Non-pigmented ciliary epithelial cell (primary cell): ENCODE data around the gene SPTBN5.

Experiments used
- DNase-seq: peaks from one replicate; pipeline ENCODE4 v3.0.0-alpha.2; 2010; ENCODE audit warnings: low read depth

Gene SPTBN5

DNA sequence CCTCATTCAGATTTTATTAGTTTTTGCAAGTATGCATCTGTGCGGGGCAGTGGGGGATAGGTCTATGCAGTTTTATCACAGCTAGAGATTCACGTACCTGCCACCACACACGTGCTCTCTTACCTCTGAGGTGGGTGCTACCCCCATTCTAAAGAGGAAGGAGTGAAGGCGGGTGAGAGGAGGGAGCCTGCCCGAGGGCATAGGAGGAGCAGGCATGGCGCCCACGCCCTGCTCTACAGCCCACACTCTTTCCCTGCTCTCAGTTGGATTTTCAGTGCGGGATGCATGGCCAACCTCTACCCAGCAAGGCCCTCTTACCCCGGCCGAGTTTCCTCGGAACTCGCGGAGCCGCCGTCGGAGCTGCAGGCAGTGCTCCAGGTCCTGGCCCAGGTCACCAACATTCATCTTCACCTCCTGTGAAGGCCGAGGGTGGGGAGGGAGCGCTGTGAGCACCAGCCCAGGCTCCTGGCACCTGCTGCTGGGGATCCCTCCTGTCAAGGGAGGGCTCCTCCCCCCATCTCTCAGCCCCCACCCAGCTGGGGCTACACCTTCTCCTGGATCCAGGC, 28.3 kb downstream of the SPTBN5 start:
- no peak for DNase-seq

DNA sequence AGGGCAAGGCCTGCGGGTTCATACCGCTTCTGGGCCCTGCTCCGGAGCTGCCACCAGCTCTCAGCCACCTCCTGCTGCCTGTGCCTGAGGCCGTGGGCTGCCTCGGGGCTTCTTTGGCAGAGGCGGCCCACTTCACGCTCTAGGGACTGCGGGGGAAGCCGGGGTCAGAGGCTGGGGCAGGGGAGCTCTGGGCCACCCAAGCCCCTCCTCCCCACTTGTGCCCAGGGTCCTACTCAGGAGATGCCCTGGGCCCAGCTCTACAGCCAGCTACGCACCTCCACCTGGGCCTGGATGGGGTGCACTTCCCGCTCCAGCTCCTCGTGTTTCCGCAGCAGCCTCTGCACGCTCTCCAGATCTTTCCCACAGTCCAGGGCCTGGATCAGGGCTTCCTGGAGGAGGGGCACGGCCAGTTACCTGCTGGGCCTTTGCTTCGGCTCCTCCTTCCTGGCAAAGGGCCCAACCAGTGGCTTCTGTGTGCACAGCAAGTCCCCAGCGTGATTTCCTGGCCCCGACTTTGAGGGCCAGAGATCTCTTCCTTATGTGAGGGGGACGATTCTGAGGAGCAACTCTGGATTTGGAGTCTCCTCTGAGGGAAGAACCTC, 31.2 kb downstream of the SPTBN5 start:
- DNase-seq, result no peak

DNA sequence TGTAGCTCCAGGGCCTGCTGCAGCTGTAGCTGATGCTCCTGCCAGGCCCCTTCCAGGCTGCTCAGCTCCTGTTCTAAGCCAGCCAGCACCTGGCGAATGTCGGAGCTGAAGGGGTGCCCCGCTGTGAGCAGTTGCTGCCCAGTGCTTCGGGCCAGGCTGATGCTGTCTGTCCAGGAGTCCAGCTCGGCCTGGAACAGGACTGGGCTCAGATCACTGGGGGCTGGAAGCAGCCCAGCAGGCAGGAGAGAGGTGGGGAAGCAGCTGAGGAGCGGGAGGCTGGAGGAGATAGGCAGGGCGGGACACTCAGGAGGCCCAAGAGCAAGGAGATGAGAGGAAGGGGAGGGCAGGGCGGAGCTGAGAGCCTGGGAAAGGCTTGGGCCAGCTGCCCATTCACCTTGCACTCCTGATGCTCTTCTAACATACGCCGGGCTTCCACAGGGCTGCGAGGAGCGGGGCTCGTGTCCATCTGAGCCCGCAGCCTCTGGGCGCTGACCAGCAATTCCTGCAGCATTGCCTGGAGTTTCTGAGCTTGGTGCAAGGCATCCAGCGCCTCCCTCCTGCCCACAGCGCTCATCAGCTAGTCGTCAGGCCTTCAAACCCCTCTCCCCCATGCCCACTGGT, 32.0 kb downstream of the SPTBN5 start:
- no peak for DNase-seq

DNA sequence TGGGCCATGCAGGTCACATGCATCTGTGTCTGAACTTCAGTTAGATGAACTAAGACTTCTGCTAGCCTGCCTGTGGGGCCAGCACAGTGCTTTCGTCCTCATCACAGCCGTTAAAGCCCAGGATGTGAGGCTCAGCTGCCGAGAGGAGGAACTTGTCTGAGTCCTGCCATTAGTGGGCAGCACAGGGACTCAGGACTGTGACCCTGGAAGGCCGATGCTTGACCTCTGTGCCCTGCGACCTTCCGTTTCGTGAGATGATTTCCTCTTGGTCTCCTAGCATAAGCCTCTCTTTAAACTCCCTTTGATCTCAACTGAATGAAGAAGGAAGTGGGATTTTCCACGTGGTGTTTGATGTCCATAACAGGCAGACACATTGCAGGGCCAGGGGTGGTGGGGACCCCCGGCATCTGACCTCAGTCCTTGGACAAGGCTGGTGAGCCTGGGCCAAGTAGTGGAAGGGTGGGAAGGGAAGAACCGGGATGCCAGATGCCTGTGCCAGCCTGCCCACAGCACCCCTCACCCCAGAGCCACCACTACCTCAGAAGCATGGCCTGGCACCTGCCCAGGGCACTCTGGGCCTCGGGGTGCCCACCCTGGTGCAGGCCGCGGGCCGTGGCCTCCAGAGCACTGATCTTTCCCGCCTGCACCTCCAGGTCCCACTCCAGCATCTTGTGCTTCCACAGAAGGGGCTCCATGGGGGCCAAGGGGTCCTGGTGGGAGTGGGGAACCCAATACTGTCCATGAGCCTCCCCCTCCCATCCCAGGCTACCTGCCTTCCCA, 33.6 kb downstream of the SPTBN5 start:
- DNase-seq, result no peak

DNA sequence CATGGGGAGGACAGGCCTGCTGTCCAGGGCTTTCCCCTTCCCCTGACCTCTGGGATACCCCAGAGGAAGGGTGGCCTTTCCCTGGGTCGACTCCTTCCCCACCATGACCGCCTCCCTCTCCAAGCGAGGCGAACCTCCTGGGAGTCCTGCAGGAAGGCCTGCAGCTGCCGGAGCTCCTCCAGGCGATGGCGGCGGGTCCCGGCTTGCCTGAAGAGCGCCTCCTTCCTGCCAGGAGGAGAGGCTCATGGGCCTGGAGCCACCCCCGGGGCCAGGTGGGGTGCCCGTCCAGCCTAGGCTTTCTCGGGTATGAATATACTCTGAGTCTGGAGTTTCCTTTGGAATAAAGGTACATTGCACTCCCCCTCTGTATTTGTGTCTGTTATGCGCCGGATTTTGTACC, 35.1 kb downstream of the SPTBN5 start:
- DNase-seq, result no peak

DNA sequence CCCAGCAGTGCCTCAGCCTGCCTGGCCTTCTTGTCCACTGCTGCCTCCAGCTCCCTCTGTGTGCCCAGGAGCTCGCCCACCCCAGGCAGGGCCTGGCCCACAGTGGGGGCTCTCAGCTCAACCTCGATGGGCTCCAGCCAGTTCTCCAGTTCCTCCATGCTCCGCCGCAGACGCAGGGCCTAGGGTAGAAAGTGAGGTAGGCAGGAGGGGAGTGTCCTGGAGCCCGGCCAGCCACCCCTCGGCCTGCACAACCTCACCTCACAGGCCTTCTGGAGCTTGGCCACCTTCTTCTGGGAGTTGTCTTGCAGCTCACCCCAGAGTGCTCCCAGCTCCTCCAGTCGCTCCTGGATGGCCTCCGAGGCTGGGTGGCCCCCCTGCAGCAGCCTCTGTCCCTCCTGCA, 36.5 kb downstream of the SPTBN5 start:
- no peak for DNase-seq

DNA sequence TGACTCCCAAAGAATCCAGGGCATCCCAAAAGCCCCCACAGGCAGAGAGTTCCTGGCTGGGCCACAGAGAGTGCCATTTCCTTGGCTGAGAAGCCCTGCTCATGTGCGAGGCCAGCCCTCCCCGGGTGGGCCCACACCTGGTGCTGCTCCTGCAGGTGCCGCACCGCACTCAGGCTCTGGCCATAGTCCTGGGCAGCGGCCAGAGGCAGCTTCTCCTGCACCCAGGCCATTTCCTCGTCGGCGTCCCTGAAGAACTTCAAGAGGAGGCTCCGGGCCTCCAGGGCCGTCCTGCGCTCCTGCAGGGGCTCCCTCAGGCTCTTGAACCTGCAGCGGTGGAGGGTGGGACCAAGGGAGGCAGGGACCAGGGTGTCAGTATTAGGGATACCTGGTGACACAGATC, 37.1 kb downstream of the SPTBN5 start:
- DNase-seq, result no peak

DNA sequence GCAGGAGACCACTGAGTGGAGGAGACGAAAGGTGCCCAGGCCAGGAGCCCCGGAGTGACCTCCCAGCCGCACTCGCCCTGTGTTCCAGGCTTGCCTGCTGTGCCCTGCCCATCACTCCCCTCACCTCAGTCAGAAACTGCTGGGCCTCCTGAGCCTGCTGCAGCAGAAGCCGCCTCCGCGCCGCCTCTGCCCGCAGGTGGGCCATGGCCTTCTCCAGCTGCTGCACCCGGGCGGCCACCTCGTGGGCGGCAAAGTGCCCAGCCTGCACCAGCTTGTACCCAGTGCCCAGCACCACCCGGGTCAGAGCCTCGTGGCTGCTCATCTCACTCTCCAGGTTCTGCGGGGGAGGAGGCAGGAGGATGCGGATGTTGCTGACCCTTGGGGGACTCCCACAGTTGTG, 37.6 kb downstream of the SPTBN5 start:
- DNase-seq, result no peak

DNA sequence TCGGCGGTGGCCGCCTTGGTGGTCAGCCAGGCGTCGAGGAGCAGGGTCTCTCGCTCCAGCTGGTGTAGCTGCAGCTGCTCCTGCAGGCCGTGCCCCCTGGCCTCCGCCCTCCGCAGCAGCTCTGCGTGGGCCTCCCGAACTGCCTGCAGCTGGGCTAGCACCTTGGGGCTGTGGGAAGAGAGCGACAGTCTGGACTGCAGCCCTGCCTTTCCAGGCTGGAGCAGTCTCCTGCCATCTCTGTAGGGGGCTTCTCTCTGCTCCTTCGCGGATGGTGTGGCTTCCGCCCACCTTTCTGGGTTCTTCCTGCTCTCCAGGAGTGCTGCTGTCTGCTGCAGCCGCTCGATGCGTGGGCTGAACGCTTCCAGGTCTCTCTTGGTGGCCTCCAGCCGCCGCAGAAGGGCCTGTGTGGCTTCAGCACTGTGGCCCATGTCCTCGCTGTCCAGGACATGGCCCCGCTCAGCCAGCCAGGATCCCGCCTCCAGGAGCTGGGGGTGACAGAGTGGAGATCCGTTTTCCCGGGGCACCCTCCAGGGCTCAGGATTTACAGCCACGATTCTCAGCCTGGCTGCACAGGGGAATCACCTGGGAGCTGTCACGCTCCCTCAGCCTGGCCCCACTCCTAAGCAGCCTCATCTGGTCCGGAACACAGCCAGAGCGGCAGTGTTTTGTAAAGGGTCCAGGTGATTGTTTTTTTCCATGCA, 38.4 kb downstream of the SPTBN5 start:
- no peak for DNase-seq

DNA sequence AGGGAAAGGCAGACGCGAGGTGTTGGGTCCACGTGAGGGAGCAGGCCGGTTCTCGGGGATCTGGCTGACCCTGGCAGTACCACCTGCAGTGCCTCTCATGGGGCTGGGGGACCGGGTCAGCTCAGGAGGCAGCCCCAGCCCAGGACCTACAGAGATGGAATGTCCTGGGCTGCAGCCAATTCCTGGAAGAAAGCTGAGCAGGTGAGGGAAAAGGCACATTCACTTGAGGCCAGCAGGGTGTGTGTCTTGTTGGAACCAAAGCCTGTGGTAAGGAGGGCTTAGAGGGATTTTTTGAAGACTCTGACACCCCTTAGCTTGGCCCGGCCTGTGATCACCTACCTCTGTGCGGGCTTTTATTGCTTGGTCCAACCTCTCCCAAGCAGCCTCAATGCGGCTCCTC, 39.4 kb downstream of the SPTBN5 start:
- no peak for DNase-seq

DNA sequence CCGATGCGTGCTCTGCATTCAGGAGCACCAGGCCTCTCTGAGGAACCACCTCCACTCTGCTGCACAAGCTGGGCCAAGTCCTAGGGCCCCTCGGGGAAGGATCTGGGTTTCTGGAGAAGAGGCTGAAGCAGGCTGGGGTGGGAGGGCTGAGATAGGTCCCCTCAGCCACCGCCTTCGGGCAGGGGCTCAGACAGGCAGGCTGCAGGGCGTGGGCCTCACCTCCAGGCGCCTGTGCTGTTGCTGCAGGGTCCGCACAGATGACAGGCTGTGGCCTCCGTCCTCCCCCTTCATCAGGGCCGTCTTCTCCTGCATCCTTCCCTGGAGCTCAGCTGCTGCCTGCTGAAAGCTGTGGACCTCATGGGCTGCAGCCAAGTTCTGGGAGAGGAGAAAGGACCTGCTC, 40.0 kb downstream of the SPTBN5 start:
- DNase-seq, result no peak

DNA sequence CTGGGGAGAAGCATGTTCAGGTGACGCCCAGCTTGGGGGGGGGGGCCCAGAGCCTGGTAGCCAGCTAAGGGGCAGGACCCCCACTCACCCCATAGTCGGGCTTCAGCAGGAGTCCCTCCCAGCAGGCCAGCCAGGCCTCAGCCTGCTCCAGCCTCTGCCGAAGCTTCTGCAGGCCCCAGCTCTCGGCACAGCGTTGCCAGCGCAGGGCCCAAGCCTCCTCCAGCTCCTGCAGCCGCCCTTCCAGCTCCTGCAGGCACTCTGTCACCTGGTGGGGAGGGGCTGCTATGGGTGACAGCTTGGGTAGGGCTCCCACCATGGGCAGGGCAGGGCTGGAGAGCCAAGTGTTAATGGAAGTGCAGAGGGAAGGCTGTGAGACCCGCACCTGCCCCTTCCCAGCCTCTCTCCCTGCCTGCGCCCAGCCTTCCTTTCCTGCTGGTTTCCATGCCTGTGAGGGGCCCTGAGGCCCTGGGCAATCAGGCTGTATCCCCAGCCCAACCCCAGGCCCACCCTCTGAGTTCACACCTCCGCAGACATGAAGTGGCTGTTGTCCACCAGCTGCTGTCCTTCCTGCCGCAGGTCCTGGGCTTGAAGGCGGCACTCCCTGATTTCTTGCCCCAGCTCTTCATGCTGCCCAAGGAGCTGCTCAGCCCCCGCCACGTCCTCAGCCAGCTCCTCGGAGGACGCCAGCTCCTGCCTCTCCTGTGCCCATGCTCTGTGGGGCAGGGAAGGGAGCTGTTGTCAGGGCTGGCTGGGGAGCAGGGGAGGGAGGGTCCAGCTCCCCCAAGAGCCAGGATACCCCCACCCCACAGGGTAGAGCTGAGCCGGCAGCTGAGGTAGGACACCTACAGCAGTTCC, 40.9 kb downstream of the SPTBN5 start:
- no peak for DNase-seq

DNA sequence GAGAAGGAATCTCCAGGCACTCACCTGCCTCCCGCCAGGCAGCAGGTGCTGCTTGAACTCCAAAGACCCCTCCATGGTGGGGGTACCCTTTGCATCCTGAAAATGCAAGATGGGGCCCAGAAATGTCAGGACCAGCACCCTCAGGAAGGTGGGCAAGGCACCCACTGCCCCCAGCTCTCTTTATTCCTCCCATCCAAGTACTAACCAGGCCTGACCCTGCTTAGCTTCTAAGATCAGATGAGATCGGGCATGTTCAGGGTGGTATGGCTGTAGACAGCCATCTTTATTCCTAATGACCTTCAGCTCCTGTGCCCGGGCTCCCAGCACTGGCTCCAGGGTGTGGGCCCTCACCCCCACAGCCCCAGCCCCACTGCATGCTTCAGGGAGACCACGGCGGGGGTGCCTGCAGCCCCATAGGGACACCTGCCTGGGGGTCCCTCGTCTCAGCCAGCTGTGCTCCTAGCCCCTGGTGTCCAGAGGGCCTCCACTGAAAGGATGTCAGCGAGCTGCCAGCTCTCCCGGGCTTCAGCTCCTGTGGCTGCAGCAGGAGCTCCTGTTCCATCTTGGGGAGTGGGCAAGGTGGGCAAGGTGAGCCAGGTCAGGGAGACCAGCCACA, 42.0 kb downstream of the SPTBN5 start:
- no peak for DNase-seq

DNA sequence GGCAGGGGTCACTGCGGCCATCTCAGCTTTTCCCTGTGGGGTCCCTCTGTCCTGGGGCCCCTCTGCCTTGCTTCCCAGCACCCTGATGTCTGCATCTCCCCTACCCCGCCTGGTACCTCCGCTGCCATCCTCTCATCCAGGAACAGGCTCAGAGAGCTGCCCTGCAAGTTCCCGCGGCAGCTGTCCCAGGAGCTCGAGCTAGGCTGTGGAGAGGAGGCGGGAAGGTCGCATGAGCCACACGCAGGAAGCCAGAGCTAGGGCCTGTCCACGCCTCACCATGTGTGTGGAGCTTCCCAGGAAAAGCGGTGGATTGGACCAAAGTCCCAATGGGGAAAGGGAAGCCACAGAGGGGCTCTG, 42.7 kb downstream of the SPTBN5 start:
- DNase-seq, result no peak

DNA sequence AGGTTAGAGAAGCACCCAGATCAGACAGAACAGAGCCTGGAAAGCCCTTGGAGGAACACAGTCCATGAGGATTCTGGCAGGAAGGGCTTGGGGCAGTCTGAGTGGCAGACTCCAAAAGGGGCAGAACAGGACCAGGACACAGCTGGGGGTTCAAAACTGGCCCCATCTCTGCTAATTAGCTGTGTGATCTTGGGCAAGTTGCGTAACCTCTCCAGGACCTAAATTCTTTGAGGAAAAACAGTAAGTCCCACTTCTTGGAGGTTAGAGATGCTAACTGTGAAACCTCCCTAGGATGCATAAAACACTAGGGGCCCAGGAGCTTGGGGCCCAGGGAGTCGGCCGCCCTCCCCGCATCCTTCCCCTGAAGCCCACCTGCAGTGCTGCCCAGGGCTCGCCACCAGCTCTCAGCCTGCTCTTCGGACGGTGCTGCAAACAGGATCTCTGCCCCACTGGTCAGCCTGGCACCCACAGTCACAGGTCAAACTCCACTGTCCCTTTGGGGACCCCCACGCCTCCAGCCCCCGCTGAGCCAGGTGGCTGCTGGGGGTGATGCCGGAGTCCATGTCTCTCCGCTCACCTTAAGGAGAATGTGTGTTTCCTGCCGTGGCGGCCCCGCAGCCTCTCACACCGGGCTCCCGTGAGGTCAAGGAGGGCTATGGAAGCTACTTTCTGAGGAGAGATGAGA, 43.2 kb downstream of the SPTBN5 start:
- DNase-seq, result no peak

DNA sequence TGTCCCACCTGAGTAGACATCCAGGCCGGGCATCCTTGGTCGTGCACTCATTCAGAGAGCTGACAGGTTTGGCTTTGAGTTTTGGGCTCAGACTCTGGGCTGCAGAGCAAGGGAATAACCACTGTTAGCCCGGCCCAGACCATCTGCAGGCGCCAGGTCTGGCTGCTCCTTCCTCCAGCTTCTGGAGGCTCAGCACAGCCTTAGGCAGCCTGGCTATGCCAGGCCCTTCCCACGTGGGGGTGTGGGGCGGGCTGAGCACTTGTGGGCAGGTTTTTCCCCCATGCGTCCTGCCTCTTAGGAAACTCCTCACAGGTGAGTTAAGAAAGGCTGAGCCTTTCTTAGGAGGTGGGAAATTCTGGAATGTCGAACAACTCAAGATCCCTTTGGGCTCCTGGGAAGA, 44.0 kb downstream of the SPTBN5 start:
- DNase-seq, result no peak

DNA sequence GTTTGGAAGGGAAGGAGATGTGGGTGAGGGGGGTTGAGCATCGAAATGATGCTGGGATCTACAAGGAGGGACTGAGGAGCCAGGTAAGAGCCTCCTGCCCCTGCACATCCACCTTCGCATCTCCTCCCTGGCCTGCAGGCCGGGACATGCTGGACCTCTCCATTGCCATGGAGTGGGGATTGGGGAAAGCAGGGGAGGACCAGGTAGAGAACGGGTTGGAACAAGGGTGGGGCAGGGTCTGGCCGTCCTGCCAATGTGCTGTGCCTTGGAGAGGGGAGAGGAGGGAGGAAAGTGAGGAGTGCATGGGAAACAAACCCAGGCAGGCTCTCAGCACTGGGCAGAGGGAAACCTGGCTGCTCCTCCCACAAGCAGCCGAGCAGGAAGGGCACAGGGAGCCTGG, 44.6 kb downstream of the SPTBN5 start:
- no peak for DNase-seq

DNA sequence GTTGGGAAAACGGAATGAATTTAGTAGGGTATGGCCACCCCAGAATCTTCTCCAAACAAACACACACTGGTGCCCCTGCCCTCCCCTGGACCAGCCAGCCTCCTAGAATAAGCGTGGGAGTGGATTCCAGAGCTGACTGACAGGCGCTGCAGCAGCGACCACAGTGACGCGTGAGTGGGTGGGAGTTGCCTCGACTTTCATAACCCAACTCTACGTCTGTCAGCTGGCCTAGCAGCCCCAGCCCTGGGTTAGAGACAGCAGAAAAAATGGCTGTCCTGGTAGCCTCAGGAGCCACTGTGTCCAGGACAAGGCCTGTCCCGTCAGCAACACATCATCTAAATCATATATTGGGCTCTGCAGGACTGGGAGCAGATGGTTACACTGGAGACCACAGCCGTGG, 45.2 kb downstream of the SPTBN5 start:
- no peak for DNase-seq

DNA sequence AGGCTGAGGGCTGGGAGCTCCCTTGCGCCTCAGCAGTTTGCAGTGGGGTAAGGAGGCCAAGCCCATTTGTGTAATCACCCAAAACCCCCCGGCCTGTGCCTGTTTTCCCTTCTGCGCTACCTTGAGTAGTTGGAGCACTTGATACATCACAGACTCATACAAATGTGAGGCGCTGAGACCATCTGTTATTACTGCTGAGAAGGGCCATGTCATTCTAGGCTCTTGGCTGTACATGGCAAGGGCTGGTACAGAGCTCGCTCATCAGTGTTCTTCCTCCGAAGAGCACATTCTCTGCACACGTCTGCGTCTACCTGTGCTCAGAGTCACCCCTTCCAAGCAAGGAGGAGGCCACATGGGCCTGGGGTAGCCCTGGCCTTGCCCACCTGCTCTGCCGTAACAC, 45.9 kb downstream of the SPTBN5 start:
- DNase-seq, result no peak

DNA sequence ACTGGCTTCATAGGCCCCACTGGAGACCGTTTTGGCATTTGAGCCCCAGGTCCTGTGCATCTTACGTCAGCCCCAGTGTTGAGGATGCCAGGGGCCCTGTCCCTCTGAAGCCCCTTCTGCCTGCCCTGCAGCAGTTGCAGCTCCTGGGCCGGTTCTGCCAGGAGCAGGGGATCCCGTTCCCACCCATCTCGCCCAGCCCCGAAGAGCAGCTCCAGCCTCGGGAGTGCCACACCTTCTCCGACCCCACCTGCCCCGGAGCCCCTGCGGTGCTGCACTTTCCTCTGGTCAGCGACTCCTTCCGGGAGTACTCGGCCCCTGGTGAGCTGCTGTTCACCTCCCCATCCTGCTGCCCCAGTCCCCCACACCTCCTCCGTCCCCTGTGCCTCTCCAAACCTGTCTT, 46.6 kb downstream of the SPTBN5 start:
- DNase-seq, result no peak

DNA sequence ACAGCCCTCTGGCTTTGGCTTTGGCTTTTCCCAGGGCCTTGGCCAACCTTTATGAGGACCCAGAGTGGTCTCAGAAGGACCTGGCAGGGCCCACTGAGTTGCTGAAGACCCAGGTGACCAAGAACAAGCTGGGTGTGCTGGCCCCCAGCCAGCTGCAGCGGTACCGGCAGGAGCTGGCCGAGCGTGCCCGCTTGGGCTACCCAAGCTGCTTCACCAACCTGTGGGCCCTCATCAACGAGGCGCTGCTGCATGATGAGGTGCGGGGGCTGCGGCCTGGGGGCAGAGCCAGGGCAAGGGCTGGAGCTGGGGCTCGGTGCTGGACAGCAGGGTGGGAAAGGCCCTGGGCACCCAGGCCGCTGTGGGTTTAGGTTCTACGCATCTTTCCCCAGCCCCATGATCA, 49.0 kb downstream of the SPTBN5 start:
- DNase-seq, result no peak
